HCT116 (cell line): ENCODE results near the gene ITIH3. TPM values are rescaled to one million over a fixed set of nuclear protein-coding genes. Genes with fewer than 3 reads are reported as not detected.

Experiments used
- ATAC-seq: fragments of 200-7000 bp; cut with Tn5 transposase; 2 replicates; pipeline ENCODE4 v1.9.1; 2020; ENCODE audit warnings: mild to moderate bottlenecking, moderate library complexity
- BruUV-seq: library from RNA; stranded (reverse); fragments of 400-500 nt; replicated peaks from 2 replicates; lab custom pipeline; 2021; lab: Mats Ljungman, UMichigan
- CTCF ChIA-PET: fragments of 300-600 bp; sonication (Branson Sonifier 250); formaldehyde crosslinking; loops from one replicate; lab custom pipeline; 2021; ENCODE audit warnings: antibody characterized with exemption; lab: Charles Lee
- POLR2A ChIA-PET: fragments of 300-600, 350-600 bp; sonication (Branson Sonifier 250); formaldehyde crosslinking; loops from one replicate; lab custom pipeline; 2021; ENCODE audit warnings: antibody characterized with exemption; lab: Charles Lee
- RAD21 ChIA-PET, 2 experiments: fragments of 300-600 bp; sonication (Branson Sonifier 250); formaldehyde crosslinking; loops; one replicate each; lab custom pipeline; 2023; ENCODE audit warnings: low total read pairs in 2 of 2; ENCODE audit not compliant: uncharacterized antibody in 2 of 2, unreplicated experiment in 2 of 2, low non-redundant PET in 1 of 2; lab: Charles Lee
- DNase-seq: peaks from one replicate; pipeline ENCODE4 v3.0.0-alpha.2; 2010; ENCODE audit warnings: low read depth, low spot score
- H2AFZ ChIP-seq: fragments of 200-600 bp; shearing (Covaris generic), sonication (generic); 2 replicates; pipeline ENCODE4 v1.6.1; 2017; ENCODE audit warnings: low read depth, mixed run types, mixed read lengths, antibody characterized with exemption, low read length; ENCODE audit not compliant: poor library complexity, severe bottlenecking
- H3K27ac ChIP-seq: 2 replicates; pipeline ENCODE4 v1.5.1; 2012; ENCODE audit warnings: low read depth, low read length
- H3K27me3 ChIP-seq: fragments of 200-600 bp; sonication (generic); 2 replicates; pipeline ENCODE4 v1.6.1; 2016; ENCODE audit warnings: mixed run types, low read length, mixed read lengths; ENCODE audit not compliant: insufficient read depth
- H3K36me3 ChIP-seq, 2 experiments: fragments of 200-500 bp in 1 of 2; fragments of 200-600 bp in 1 of 2; sonication (Bioruptor generic) in 1 of 2; sonication (generic) in 1 of 2; 2 replicates each; pipeline versions ENCODE4 v1.5.1 to v1.6.1; 2014 to 2016; ENCODE audit warnings: low read length in 2 of 2, inconsistent platforms in 1 of 2, mixed read lengths in 1 of 2, mixed run types in 1 of 2; ENCODE audit not compliant: insufficient read depth in 2 of 2, control insufficient read depth in 1 of 2
- H3K4me1 ChIP-seq, 2 experiments: fragments of 200-600 bp in 1 of 2; sonication (generic) in 1 of 2; 2 replicates each; pipeline versions ENCODE4 v1.5.1 to v1.6.1; 2012 to 2017; ENCODE audit warnings: low read length in 2 of 2, inconsistent platforms in 1 of 2, mild to moderate bottlenecking in 1 of 2, mixed read lengths in 1 of 2, mixed run types in 1 of 2, moderate library complexity in 1 of 2; ENCODE audit not compliant: insufficient read depth in 2 of 2, control insufficient read depth in 1 of 2
- H3K4me2 ChIP-seq: fragments of 200-600 bp; sonication (generic); 2 replicates; pipeline ENCODE4 v1.6.1; 2017; ENCODE audit warnings: mixed run types, low read length, mixed read lengths
- H3K4me3 ChIP-seq, 2 experiments: fragments of 200-600 bp in 1 of 2; sonication (generic) in 1 of 2; replicated peaks in 1 of 2; 2 replicates each; pipeline ENCODE4 v1.5.1; 2011 to 2016; ENCODE audit warnings: low read length in 2 of 2, control low read depth in 1 of 2, low read depth in 1 of 2, mild to moderate bottlenecking in 1 of 2, mixed read lengths in 1 of 2, mixed run types in 1 of 2
- H3K79me2 ChIP-seq: fragments of 200-600 bp; sonication (generic); 2 replicates; pipeline ENCODE4 v1.6.1; 2017; ENCODE audit warnings: mild to moderate bottlenecking, mixed run types, low read length, moderate library complexity, mixed read lengths; ENCODE audit not compliant: insufficient read depth
- H3K9ac ChIP-seq: fragments of 200-600 bp; sonication (generic); 2 replicates; pipeline ENCODE4 v1.6.1; 2016; ENCODE audit warnings: low read length, mixed read lengths
- H3K9me2 ChIP-seq: fragments of 200-600 bp; sonication (generic), shearing (Covaris generic); 2 replicates; pipeline ENCODE4 v1.6.1; 2017; ENCODE audit warnings: mixed run types, mild to moderate bottlenecking, moderate library complexity; ENCODE audit not compliant: insufficient read depth
- H3K9me3 ChIP-seq, 2 experiments: fragments of 200-500 bp in 1 of 2; fragments of 200-600 bp in 1 of 2; sonication (Bioruptor generic) in 1 of 2; sonication (generic) in 1 of 2; 2 replicates each; pipeline ENCODE4 v1.6.1; 2014 to 2017; ENCODE audit warnings: low read length in 2 of 2, mixed read lengths in 2 of 2, inconsistent platforms in 1 of 2, low read depth in 1 of 2, mild to moderate bottlenecking in 1 of 2, mixed run types in 1 of 2, moderate library complexity in 1 of 2; ENCODE audit not compliant: control insufficient read depth in 1 of 2, insufficient read depth in 1 of 2
- H4K20me1 ChIP-seq: fragments of 200-600 bp; sonication (generic), shearing (Covaris generic); 2 replicates; pipeline ENCODE4 v1.6.1; 2017; ENCODE audit warnings: mixed run types, mild to moderate bottlenecking, moderate library complexity; ENCODE audit not compliant: insufficient read depth
- CBX3 ChIP-seq: IDR thresholded peaks from 2 replicates; pipeline ENCODE4 v1.6.1; 2012; ENCODE audit warnings: low read depth
- CEBPB ChIP-seq: IDR thresholded peaks from 2 replicates; pipeline ENCODE4 v1.6.1; 2012; ENCODE audit warnings: low read depth
- EZH2 ChIP-seq: fragments of 200-600 bp; sonication (generic); IDR thresholded peaks from 2 replicates; pipeline ENCODE4 v1.6.1; 2017; ENCODE audit warnings: antibody characterized with exemption, mixed run types
- EZH2phosphoT487 ChIP-seq: fragments of 200-600 bp; IDR thresholded peaks from 2 replicates; pipeline ENCODE4 v1.6.1; 2018; ENCODE audit warnings: antibody characterized with exemption, borderline replicate concordance
- FOSL1 ChIP-seq: IDR thresholded peaks from 2 replicates; pipeline ENCODE4 v1.6.1; 2012; ENCODE audit warnings: low read depth
- POLR2A ChIP-seq: IDR thresholded peaks from 2 replicates; pipeline ENCODE4 v1.7.0; 2011; ENCODE audit warnings: borderline replicate concordance; ENCODE audit not compliant: insufficient read depth, insufficient read length; ENCODE audit errors: extremely low read depth
- POLR2AphosphoS5 ChIP-seq: IDR thresholded peaks from 2 replicates; pipeline ENCODE4 v1.6.1; 2011; ENCODE audit warnings: mild to moderate bottlenecking, low read depth, low read length, moderate library complexity
- RAD21 ChIP-seq: IDR thresholded peaks from 2 replicates; pipeline ENCODE4 v1.6.1; 2012; ENCODE audit warnings: low read depth, mild to moderate bottlenecking
- SP1 ChIP-seq: IDR thresholded peaks from 2 replicates; pipeline ENCODE4 v1.6.1; 2012; ENCODE audit warnings: low read depth
- SRF ChIP-seq: IDR thresholded peaks from 2 replicates; pipeline ENCODE4 v1.6.1; 2012; ENCODE audit warnings: low read depth
- TCF7L2 ChIP-seq: IDR thresholded peaks from 2 replicates; pipeline ENCODE4 v1.7.0; 2011; ENCODE audit warnings: borderline replicate concordance, inconsistent platforms; ENCODE audit not compliant: insufficient read depth, insufficient read length; ENCODE audit errors: extremely low read depth
- YY1 ChIP-seq: IDR thresholded peaks from 2 replicates; pipeline ENCODE4 v1.6.1; 2011; ENCODE audit warnings: low read length, low read depth, moderate library complexity, mild to moderate bottlenecking; ENCODE audit not compliant: insufficient replicate concordance; ENCODE audit errors: extremely low read depth
- ZFX ChIP-seq: fragments of 450-650 bp; IDR thresholded peaks from 2 replicates; pipeline ENCODE4 v1.6.1; 2017
- ZNF274 ChIP-seq: fragments of 200-500 bp; sonication (Bioruptor generic); IDR thresholded peaks from 2 replicates; pipeline ENCODE4 v1.6.1; 2014; ENCODE audit warnings: mild to moderate bottlenecking, low read depth, low read length, inconsistent platforms
- intact Hi-C: fragments of 100-400 bp; cut with micrococcal nuclease; formaldehyde crosslinking; loops from 2 replicates; pipeline ENCODE4 v1.10.0; 2022
- total RNA-seq: library from RNA; stranded (reverse); gene quantifications from one replicate; pipeline ENCODE4 v1.2.1, GENCODE V29; 2021; ENCODE audit not compliant: unreplicated experiment
- TF ChIP-seq, protein P1 (sequence below): IDR thresholded peaks from 2 replicates; pipeline ENCODE4 v1.6.1; 2012
- TF ChIP-seq, protein P2 (sequence below): IDR thresholded peaks from 2 replicates; pipeline ENCODE4 v1.6.1; 2011; ENCODE audit warnings: mild to moderate bottlenecking, low read length, moderate library complexity; ENCODE audit not compliant: insufficient replicate concordance; ENCODE audit errors: extremely low read depth

Gene ITIH3
- total RNA-seq, 1 experiment from 2014 or later = 0.44 TPM

- ChIA-PET POLR2A (no interaction called here), CTCF (interaction anchor here (1.7 kb wide), 1 partner anchor 9 kb away, joined by 4 read pairs; no protein-coding TSS in a partner anchor), RAD21 (no interaction called here)
- no peak for DNase-seq
- no peaks in the 10 kb centered on the region for H4K20me1 ChIP-seq
- H3K27me3 ChIP-seq = no peaks in the 10 kb centered on the region
- H3K36me3 ChIP-seq = no peaks in the 10 kb centered on the region
- H3K9me2 ChIP-seq = no peaks in the 10 kb centered on the region
- TF ChIP-seq ZFX (no peak), POLR2A (no peak), CEBPB (no peak), RAD21 (no peak), ZNF274 (no peak), EZH2 (no peak), EZH2phosphoT487 (no peak), TCF7L2 (no peak), SP1 (no peak), POLR2AphosphoS5 (no peak), SRF (no peak), FOSL1 (no peak), YY1 (no peak), CBX3 (no peak)
- TF ChIP-seq, protein P1, sequence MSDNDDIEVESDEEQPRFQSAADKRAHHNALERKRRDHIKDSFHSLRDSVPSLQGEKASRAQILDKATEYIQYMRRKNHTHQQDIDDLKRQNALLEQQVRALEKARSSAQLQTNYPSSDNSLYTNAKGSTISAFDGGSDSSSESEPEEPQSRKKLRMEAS = no peak
- TF ChIP-seq, protein P2, sequence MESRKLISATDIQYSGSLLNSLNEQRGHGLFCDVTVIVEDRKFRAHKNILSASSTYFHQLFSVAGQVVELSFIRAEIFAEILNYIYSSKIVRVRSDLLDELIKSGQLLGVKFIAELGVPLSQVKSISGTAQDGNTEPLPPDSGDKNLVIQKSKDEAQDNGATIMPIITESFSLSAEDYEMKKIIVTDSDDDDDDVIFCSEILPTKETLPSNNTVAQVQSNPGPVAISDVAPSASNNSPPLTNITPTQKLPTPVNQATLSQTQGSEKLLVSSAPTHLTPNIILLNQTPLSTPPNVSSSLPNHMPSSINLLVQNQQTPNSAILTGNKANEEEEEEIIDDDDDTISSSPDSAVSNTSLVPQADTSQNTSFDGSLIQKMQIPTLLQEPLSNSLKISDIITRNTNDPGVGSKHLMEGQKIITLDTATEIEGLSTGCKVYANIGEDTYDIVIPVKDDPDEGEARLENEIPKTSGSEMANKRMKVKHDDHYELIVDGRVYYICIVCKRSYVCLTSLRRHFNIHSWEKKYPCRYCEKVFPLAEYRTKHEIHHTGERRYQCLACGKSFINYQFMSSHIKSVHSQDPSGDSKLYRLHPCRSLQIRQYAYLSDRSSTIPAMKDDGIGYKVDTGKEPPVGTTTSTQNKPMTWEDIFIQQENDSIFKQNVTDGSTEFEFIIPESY = no peak
- H3K4me2 ChIP-seq = no peak overlapping the region
- no peak overlapping the region for H3K4me3 ChIP-seq
- no peak overlapping the region for H3K27ac ChIP-seq
- BruUV-seq = no TSS peak
- no peaks in the 10 kb centered on the region for H3K79me2 ChIP-seq
- H2AFZ ChIP-seq = no peak overlapping the region
- no peak for ATAC-seq
- no peaks in the 10 kb centered on the region for H3K9me3 ChIP-seq
- intact Hi-C loops = no loop called here
- H3K9ac ChIP-seq = no peak overlapping the region
- no peaks in the 10 kb centered on the region for H3K4me1 ChIP-seq
These were observed 4.3 kb upstream of the ITIH3 start for GRCh38 chr3:52790337-52790736.
